Measurements from ENCODE around the gene MAP2K3. TPM values are rescaled to one million over a fixed set of nuclear protein-coding genes. Genes with fewer than 3 reads are reported as not detected.
"Not testable (repeated sequence)": the region's sequence is repeated elsewhere in the genome, so short reads cannot be mapped to it uniquely, and the experiment has no call there.

Gene MAP2K3
- total RNA-seq, 1 experiment from 2014 or later: 11.7 TPM

GRCh38 chr17:21327921-21328320 is 43.4 kb downstream of the MAP2K3 start:
- not testable (repeated sequence) for DNase-seq (ENCODE audit: low read depth)

GRCh38 chr17:21328778-21329177 is 44.3 kb downstream of the MAP2K3 start:
- not testable (repeated sequence) for DNase-seq (ENCODE audit: low read depth)

- no peak for DNase-seq (ENCODE audit: low read depth)
These were observed 46.1 kb downstream of the MAP2K3 start for GRCh38 chr17:21330436-21331160.

- not testable (repeated sequence) for DNase-seq (ENCODE audit: low read depth)
These were observed 52.2 kb downstream of the MAP2K3 start for GRCh38 chr17:21336541-21337294.

- not testable (repeated sequence) for DNase-seq (ENCODE audit: low read depth)
These were observed 53.6 kb downstream of the MAP2K3 start for GRCh38 chr17:21337981-21338625.

- DNase-seq (ENCODE audit: low read depth): no peak
These were observed 54.5 kb downstream of the MAP2K3 start for GRCh38 chr17:21339011-21339410.

- DNase-seq (ENCODE audit: low read depth): not testable (repeated sequence)
These were observed 55.1 kb downstream of the MAP2K3 start for GRCh38 chr17:21339571-21339970.

GRCh38 chr17:21340407-21340806 is 55.9 kb downstream of the MAP2K3 start:
- DNase-seq (ENCODE audit: low read depth): not testable (repeated sequence)

- not testable (repeated sequence) for DNase-seq (ENCODE audit: low read depth)
These were observed 56.8 kb downstream of the MAP2K3 start for GRCh38 chr17:21341279-21341678.

GRCh38 chr17:21341925-21342540 is 57.5 kb downstream of the MAP2K3 start:
- not testable (repeated sequence) for DNase-seq (ENCODE audit: low read depth)

GRCh38 chr17:21343061-21343949 is 58.8 kb downstream of the MAP2K3 start:
- DNase-seq (ENCODE audit: low read depth): not testable (repeated sequence)

GRCh38 chr17:21344801-21345200 is 60.3 kb downstream of the MAP2K3 start:
- not testable (repeated sequence) for DNase-seq (ENCODE audit: low read depth)

GRCh38 chr17:21345236-21345635 is 60.7 kb downstream of the MAP2K3 start:
- no peak for DNase-seq (ENCODE audit: low read depth)

GRCh38 chr17:21346107-21346506 is 61.6 kb downstream of the MAP2K3 start:
- not testable (repeated sequence) for DNase-seq (ENCODE audit: low read depth)

- DNase-seq (ENCODE audit: low read depth): not testable (repeated sequence)
These were observed 62.2 kb downstream of the MAP2K3 start for GRCh38 chr17:21346651-21347250.

- DNase-seq (ENCODE audit: low read depth): not testable (repeated sequence)
These were observed 63.1 kb downstream of the MAP2K3 start for GRCh38 chr17:21347660-21348059.

- not testable (repeated sequence) for DNase-seq (ENCODE audit: low read depth)
These were observed 63.8 kb downstream of the MAP2K3 start for GRCh38 chr17:21348081-21348925.

GRCh38 chr17:21348926-21349261 is 64.4 kb downstream of the MAP2K3 start:
- not testable (repeated sequence) for DNase-seq (ENCODE audit: low read depth)

GRCh38 chr17:21349358-21350050 is 65.0 kb downstream of the MAP2K3 start:
- DNase-seq (ENCODE audit: low read depth): not testable (repeated sequence)
